ENCODE data around the gene ARHGAP12.
"Not testable (repeated sequence)": the region's sequence is repeated elsewhere in the genome, so short reads cannot be mapped to it uniquely, and the experiment has no call there.

The ARHGAP12 gene

GRCh38 chr10:31928549-31929260, at the start of gene ARHGAP12:
ARHGAP12 (minus strand) TSS chr10:31928831; CDS start chr10:31908855, 19,976 bp downstream.
- TF ChIP-seq, protein P1, sequence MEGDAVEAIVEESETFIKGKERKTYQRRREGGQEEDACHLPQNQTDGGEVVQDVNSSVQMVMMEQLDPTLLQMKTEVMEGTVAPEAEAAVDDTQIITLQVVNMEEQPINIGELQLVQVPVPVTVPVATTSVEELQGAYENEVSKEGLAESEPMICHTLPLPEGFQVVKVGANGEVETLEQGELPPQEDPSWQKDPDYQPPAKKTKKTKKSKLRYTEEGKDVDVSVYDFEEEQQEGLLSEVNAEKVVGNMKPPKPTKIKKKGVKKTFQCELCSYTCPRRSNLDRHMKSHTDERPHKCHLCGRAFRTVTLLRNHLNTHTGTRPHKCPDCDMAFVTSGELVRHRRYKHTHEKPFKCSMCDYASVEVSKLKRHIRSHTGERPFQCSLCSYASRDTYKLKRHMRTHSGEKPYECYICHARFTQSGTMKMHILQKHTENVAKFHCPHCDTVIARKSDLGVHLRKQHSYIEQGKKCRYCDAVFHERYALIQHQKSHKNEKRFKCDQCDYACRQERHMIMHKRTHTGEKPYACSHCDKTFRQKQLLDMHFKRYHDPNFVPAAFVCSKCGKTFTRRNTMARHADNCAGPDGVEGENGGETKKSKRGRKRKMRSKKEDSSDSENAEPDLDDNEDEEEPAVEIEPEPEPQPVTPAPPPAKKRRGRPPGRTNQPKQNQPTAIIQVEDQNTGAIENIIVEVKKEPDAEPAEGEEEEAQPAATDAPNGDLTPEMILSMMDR (IDR thresholded peaks at IDR 0.05; ENCODE audit: control insufficient read depth, insufficient read depth, low read depth, low read length, missing control alignments) = no peak
- peak within 1 kb of the TSS; percentile 67 for H3K4me3 ChIP-seq (ENCODE audit: control insufficient read depth, low read depth, low read length)
- DNase-seq (ENCODE audit: low read depth) = no peak

DNA sequence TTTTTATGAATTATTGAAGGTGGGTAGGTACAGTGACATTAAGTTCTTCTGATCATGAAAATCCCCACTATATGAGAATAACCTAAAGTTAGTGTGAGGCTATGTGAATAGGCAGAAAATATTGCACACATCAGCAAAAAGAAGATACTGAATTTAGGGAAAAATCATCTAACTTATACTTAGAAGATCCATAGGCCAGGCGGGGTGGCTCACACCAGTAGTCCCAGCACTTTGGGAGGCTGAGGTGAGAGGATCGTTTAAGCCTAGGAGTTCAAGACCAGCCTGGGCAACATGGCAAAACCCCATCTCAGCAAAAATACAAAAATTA, 49.5 kb upstream of the ARHGAP12 start:
- TF ChIP-seq, protein P1 (IDR thresholded peaks at IDR 0.05; ENCODE audit: control insufficient read depth, insufficient read depth, low read depth, low read length, missing control alignments) = no peak
- H3K4me3 ChIP-seq (ENCODE audit: control insufficient read depth, low read depth, low read length) = no peak overlapping the region
- DNase-seq (ENCODE audit: low read depth) = no peak

DNA sequence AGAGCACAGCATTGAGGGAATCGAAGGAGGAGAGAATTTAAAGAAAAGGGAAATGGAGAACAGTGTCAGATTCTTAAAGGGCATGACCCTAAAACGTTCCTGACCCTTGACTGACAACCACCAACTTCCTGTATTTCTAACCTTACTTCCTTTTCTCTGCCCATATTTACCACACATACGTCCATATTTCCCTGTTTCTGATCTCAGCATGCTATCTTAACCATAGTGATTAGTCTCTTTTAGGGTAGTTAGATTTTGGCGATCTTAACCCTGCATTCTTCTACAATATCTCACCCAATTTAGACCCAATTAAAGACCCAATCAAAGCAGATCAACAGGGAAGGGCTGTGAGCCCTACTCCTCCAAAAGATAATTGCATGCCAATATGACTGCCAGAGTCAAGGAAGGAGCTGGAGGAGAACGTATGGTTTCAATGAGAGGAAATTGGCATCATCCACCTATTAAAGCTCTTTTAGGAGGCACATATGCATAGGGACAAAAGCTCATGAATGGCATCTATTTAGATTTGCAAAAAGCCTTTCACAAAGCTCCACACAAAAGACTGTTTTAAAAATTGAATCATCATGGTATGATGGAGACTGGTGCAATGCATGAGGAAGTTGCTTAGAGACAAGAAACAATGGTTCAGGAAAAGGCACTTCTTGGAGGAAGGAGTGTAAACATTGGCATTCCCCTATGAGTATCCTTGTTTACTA, 49.0 kb upstream of the ARHGAP12 start:
- no peak overlapping the region for H3K4me3 ChIP-seq (ENCODE audit: control insufficient read depth, low read depth, low read length)
- DNase-seq (ENCODE audit: low read depth) = peak; percentile 35
- TF ChIP-seq, protein P1 (IDR thresholded peaks at IDR 0.05; ENCODE audit: control insufficient read depth, insufficient read depth, low read depth, low read length, missing control alignments) = no peak

DNA sequence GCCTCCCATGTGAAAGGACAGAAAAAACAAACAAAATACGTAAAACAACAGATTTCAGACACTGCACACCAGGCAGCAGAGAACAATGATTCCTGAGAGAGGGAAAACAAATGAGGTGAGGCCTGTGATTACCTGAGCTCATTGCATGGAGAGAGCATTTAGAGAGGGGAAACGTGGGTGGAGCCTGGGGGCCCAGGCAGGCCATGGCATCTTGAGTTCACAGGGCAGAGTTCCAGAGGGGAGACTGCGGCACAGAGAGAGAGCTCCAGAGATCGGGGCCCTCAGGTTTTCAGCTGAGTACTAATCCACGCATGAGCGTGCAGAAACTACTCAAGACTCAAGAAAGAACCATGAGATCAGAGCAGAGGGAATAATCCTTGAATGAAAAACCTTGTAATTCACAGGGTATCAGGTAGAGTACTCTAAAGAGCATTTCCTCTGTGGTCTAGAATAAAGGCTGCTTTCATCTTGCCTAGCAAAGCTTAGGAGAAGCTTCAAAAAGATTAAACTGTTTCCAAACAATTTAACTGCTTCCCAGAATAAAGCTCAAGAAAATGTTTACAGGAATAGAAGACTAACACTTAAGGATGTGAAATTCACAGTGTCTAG, 46.6 kb upstream of the ARHGAP12 start:
- H3K4me3 ChIP-seq (ENCODE audit: control insufficient read depth, low read depth, low read length) = no peak overlapping the region
- TF ChIP-seq, protein P1 (IDR thresholded peaks at IDR 0.05; ENCODE audit: control insufficient read depth, insufficient read depth, low read depth, low read length, missing control alignments) = no peak
- DNase-seq (ENCODE audit: low read depth) = no peak

DNA sequence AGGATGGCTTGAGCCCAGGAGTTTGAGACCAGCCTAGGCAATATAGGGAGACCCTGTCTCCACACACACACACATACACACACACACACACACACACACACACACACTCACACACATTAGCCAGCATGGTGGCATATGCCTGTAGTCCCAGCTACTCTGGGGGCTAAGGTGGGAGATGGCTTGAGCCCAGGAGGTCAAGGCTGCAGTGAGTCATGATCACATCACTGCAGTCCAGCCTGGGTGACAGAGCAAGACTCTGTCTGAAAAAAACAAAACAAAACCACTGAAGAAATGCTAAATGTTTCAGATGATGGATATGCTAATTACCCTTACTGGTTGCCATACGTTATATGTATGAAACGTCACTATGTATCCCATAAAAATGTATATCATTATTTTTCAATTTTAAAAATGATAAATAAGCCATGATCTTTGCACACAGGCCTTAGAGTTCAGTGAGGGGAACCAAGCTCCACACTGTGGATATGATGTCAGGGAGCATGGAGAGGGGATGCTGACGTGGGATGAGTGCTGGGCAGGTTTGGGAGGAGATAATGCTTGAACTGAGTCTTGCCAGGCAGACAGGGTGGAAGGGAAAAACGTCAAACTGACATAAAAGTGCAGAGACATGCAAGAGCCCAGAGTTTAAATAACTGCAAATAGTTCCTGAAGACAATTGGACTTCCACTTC, 45.9 kb upstream of the ARHGAP12 start:
- DNase-seq (ENCODE audit: low read depth) = no peak
- TF ChIP-seq, protein P1 (IDR thresholded peaks at IDR 0.05; ENCODE audit: control insufficient read depth, insufficient read depth, low read depth, low read length, missing control alignments) = no peak
- H3K4me3 ChIP-seq (ENCODE audit: control insufficient read depth, low read depth, low read length) = no peak overlapping the region

DNA sequence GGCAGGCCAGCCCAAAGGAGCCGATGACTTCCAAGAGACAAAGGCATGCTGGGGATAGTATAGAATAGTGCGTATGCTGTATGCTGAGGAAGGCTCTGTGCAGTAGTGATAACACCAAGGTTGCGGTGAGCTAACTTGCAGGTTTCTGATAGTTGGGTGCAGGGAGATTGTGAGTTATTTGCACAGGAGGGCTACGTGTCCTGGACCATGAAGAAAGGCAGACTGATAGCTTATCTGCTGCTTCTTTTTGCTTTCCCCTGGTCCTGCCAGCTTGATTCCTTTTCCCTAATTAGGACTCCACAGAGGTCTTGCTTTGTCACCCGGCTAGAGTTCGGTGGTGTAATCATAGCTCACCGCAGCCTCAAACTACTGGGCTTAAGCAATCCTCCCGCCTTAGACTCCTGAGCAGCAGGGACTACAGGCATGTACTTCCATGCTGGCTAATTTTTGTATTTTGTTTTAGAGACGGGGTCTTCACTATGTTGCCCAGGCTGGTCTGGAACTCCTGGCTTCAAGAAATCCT, 43.9 kb upstream of the ARHGAP12 start:
- DNase-seq (ENCODE audit: low read depth) = no peak
- H3K4me3 ChIP-seq (ENCODE audit: control insufficient read depth, low read depth, low read length) = no peak overlapping the region

DNA sequence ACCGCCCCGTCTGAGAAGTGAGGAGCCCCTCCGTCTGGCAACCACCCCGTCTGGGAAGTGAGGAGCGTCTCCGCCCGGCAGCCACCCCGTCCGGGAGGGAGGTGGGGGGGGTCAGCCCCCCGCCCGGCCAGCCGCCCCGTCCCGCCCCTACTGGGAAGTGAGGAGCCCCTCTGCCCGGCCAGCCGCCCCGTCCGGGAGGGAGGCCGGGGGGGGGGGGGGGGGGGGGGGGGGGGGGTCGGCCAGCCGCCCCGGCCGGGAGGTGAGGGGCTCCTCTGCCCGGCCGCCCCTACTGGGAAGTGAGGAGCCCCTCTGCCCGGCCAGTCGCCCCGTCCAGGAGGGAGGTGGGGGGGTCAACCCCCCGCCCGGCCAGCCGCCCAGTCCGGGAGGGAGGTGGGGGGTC, 41.2 kb upstream of the ARHGAP12 start:
- not testable (repeated sequence) for DNase-seq (ENCODE audit: low read depth); H3K4me3 ChIP-seq (ENCODE audit: control insufficient read depth, low read depth, low read length)

More for the DNA sequence above, 43.9 kb upstream of the ARHGAP12 start:
- TF ChIP-seq, protein P1 (IDR thresholded peaks at IDR 0.05; ENCODE audit: control insufficient read depth, insufficient read depth, low read depth, low read length, missing control alignments) = no peak
